CD4-positive, alpha-beta T cell (primary cell): Measurements from ENCODE around the gene MYRIP. TPM values are rescaled to one million over a fixed set of nuclear protein-coding genes. Genes with fewer than 3 reads are reported as not detected.

Experiments used
- ATAC-seq: fragments of 200-7000 bp; cut with Tn5 transposase; one replicate; pipeline ENCODE4 v1.10.0; 2022; ENCODE audit warnings: mild to moderate bottlenecking; ENCODE audit not compliant: poor library complexity
- CTCF ChIA-PET: fragments of 350-600 bp; sonication (Branson Sonifier 250); formaldehyde crosslinking; loops from one replicate; lab custom pipeline; 2021; ENCODE audit warnings: antibody characterized with exemption, inconsistent platforms; lab: Charles Lee
- POLR2A ChIA-PET: fragments of 350-600 bp; sonication (Branson Sonifier 250); formaldehyde crosslinking; loops from one replicate; lab custom pipeline; 2021; ENCODE audit warnings: antibody characterized with exemption, inconsistent platforms; lab: Charles Lee
- DNase-seq, 14 experiments: peaks; one replicate each; pipeline ENCODE4 v3.0.0-alpha.2; 2013 to 2020; ENCODE audit warnings: mixed read lengths in 2 of 14
- H3K27ac ChIP-seq, 2 donors: one replicate each; pipeline versions ENCODE4 v1.5.1 to v1.7.0; 2013; ENCODE audit warnings: low read length in 2 of 2, low read depth in 1 of 2, mild to moderate bottlenecking in 1 of 2
- H3K27me3 ChIP-seq, 2 experiments: 1 replicate in 1 of 2; 2 replicates in 1 of 2; pipeline versions ENCODE4 v1.6.1 to v1.7.0; 2013; ENCODE audit warnings: low read length in 2 of 2, control low read depth in 1 of 2, mild to moderate bottlenecking in 1 of 2, moderate library complexity in 1 of 2; ENCODE audit not compliant: insufficient read depth in 2 of 2, control insufficient read depth in 1 of 2
- H3K36me3 ChIP-seq: one replicate; pipeline ENCODE4 v1.6.1; 2013; ENCODE audit warnings: low read length, control low read depth; ENCODE audit not compliant: insufficient read depth
- H3K4me1 ChIP-seq: one replicate; pipeline ENCODE4 v1.6.1; 2013; ENCODE audit warnings: low read length, control low read depth; ENCODE audit not compliant: insufficient read depth
- H3K4me3 ChIP-seq: one replicate; pipeline ENCODE4 v1.5.1; 2013; ENCODE audit warnings: mild to moderate bottlenecking, low read length, moderate library complexity
- H3K9me3 ChIP-seq, 2 experiments: 1 replicate in 1 of 2; 2 replicates in 1 of 2; pipeline versions ENCODE4 v1.6.1 to v1.7.0; 2013; ENCODE audit warnings: low read length in 2 of 2, mild to moderate bottlenecking in 2 of 2, control low read depth in 1 of 2, moderate library complexity in 1 of 2; ENCODE audit not compliant: control insufficient read depth in 1 of 2, insufficient read depth in 1 of 2
- H3K27ac Mint-ChIP-seq: one replicate; pipeline ENCODE4 v1.8.0; 2020; ENCODE audit warnings: mixed read lengths
- H3K27me3 Mint-ChIP-seq: one replicate; pipeline ENCODE4 v1.8.0; 2021; ENCODE audit warnings: mixed read lengths
- H3K36me3 Mint-ChIP-seq: one replicate; pipeline ENCODE4 v1.8.0; 2021; ENCODE audit warnings: low read depth, mixed read lengths
- H3K4me1 Mint-ChIP-seq: one replicate; pipeline ENCODE4 v1.8.0; 2021; ENCODE audit warnings: low read depth, mixed read lengths
- H3K4me3 Mint-ChIP-seq: one replicate; pipeline ENCODE4 v1.8.0; 2020; ENCODE audit warnings: mild to moderate bottlenecking, mixed read lengths
- H3K9me3 Mint-ChIP-seq: one replicate; pipeline ENCODE4 v1.8.0; 2020; ENCODE audit warnings: mixed read lengths
- intact Hi-C, 2 experiments: fragments of 100-400 bp; cut with DNase I in 1 of 2; cut with micrococcal nuclease in 1 of 2; formaldehyde crosslinking; loops; one replicate each; pipeline versions ENCODE4 v1.15.1 to v1.9.0; 2023 to 2025; cut with DNase I, micrococcal nuclease
- total RNA-seq, 174 experiments: library from RNA in 2 of 174; stranded (reverse) in 2 of 174; gene quantifications; one replicate each; pipeline ENCODE4 v1.2.3 and lab custom pipeline; 2021 to 2026
- TF ChIP-seq, protein P1 (sequence below): fragments of 200-600 bp; IDR thresholded peaks from one replicate; pipeline ENCODE4 v1.8.0; 2022; ENCODE audit warnings: antibody characterized with exemption, mild to moderate bottlenecking

MYRIP gene
- total RNA-seq, 2 experiments from 2014 or later = not detected

DNA sequence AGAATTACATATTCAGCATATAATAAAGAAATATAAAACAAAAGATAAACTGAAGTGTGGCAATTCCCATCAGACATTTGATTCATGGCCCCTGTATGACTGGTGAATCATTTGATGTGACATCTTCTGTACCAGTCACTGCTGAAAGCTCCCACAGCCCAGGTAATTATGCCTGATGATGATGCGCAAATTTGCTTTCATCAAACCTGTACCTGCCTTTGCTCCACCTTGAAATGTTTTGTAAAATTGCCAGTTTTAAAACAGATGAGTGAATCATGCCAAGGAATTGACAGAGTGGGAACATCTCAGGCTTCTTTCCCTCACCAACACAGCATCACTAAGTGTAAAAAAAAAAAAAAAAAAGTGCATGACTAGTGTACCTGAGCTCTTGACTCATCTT, 433.6 kb downstream of the MYRIP start:
- peaks cover 5% of the 10 kb centered on the region for H3K36me3 Mint-ChIP-seq

DNA sequence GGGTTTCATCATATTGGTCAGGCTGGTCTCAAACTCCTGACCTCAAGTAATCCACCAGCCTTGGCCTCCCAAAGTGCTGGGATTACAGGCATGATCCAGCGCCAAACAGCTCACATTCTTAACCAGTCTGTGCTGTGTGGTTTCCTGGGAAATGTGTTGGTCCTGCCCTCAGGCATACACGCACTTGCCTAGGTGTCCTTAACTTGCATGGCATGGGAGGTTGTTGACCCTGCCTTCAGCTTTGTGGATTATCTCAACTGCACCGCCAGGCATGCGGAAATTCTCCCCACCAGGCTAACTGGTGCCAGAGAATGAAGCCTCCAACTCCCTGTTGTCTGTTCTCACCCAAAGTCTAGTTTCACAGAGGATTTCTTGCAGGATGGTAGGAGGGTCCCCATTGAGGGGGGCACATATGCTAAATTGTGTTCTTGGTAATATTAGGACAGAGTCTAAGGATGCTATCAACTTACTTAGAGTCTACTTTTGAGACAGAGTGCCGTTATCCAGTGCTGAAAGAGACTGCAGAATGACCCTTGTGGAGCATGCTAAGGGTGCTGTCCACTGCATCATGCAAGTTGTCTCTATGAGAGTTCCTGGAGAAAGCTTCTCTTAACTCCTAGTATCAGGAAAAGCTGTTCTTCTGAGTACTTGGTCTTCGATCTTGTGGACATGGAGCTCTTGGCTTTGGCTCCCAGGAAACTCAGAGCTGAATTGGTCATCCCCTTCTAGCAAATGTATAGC, 438.5 kb downstream of the MYRIP start:
- Mint-ChIP-seq H3K9me3 (no peaks in the 10 kb centered on the region), H3K4me1 (no peaks in the 10 kb centered on the region), H3K27ac (no peak overlapping the region), H3K27me3 (no peaks in the 10 kb centered on the region), H3K36me3 (peaks cover 5% of the 10 kb centered on the region), H3K4me3 (no peak overlapping the region)
- no peaks in the 10 kb centered on the region for H3K36me3 ChIP-seq
- TF ChIP-seq, protein P1, sequence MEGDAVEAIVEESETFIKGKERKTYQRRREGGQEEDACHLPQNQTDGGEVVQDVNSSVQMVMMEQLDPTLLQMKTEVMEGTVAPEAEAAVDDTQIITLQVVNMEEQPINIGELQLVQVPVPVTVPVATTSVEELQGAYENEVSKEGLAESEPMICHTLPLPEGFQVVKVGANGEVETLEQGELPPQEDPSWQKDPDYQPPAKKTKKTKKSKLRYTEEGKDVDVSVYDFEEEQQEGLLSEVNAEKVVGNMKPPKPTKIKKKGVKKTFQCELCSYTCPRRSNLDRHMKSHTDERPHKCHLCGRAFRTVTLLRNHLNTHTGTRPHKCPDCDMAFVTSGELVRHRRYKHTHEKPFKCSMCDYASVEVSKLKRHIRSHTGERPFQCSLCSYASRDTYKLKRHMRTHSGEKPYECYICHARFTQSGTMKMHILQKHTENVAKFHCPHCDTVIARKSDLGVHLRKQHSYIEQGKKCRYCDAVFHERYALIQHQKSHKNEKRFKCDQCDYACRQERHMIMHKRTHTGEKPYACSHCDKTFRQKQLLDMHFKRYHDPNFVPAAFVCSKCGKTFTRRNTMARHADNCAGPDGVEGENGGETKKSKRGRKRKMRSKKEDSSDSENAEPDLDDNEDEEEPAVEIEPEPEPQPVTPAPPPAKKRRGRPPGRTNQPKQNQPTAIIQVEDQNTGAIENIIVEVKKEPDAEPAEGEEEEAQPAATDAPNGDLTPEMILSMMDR = no peak
- ChIA-PET POLR2A (no interaction called here), CTCF (no interaction called here)
- H3K9me3 ChIP-seq = no peaks in the 10 kb centered on the region
- H3K4me1 ChIP-seq = no peaks in the 10 kb centered on the region
- H3K4me3 ChIP-seq = no peak overlapping the region
- intact Hi-C loops = no loop called here
- DNase-seq = no peak
- H3K27ac ChIP-seq = no peak overlapping the region
- ATAC-seq = no peak
- H3K27me3 ChIP-seq = no peaks in the 10 kb centered on the region

More for the DNA sequence above, 433.6 kb downstream of the MYRIP start:
- POLR2A ChIA-PET = no interaction called here
- Mint-ChIP-seq H3K4me3 (no peak overlapping the region), H3K4me1 (no peaks in the 10 kb centered on the region), H3K27me3 (no peaks in the 10 kb centered on the region), H3K9me3 (no peaks in the 10 kb centered on the region), H3K27ac (no peak overlapping the region)
- H3K27me3 ChIP-seq = no peaks in the 10 kb centered on the region
- H3K36me3 ChIP-seq = no peaks in the 10 kb centered on the region
- no peaks in the 10 kb centered on the region for H3K9me3 ChIP-seq
- no peaks in the 10 kb centered on the region for H3K4me1 ChIP-seq
- TF ChIP-seq, protein P1 = no peak
- CTCF ChIA-PET = no interaction called here
- no peak for ATAC-seq
- intact Hi-C loops = no loop called here
- DNase-seq = no peak
- no peak overlapping the region for H3K27ac ChIP-seq
- no peak overlapping the region for H3K4me3 ChIP-seq

DNA sequence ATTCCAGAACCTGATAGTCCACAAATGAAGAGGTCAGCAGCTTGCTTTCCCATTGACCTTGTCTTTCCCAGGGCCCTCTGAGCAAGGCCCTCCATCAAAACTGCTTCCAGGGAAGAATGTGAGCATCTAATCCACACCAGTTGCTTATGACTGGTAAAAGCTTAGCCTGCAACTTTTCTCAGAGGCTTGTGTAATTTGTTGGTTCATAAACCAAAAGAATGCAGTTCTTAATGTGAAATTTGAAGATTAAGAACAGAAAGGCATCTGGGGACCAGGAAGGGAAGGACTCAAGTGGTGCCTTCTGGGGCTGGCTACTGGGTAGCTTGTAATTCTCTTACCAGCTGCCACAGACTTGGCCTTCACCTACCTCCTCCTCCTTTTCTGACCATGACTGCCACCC, 439.2 kb downstream of the MYRIP start:
- Histone ChIP-seq H3K36me3 (no peaks in the 10 kb centered on the region), H3K9me3 (no peaks in the 10 kb centered on the region), H3K4me1 (no peaks in the 10 kb centered on the region), H3K4me3 (no peak overlapping the region), H3K27me3 (no peaks in the 10 kb centered on the region), H3K27ac (no peak overlapping the region)
- H3K36me3 Mint-ChIP-seq = peaks cover 5% of the 10 kb centered on the region
- H3K4me3 Mint-ChIP-seq = no peak overlapping the region
- ATAC-seq = no peak
- POLR2A ChIA-PET = no interaction called here
- DNase-seq = no peak
- TF ChIP-seq, protein P1 = no peak
- intact Hi-C loops = no loop called here
- no peaks in the 10 kb centered on the region for H3K9me3 Mint-ChIP-seq
- no peaks in the 10 kb centered on the region for H3K27me3 Mint-ChIP-seq
- CTCF ChIA-PET = no interaction called here
- H3K27ac Mint-ChIP-seq = no peak overlapping the region
- no peaks in the 10 kb centered on the region for H3K4me1 Mint-ChIP-seq
